Measurements from ENCODE around the gene CCDC169. TPM values are rescaled to one million over a fixed set of nuclear protein-coding genes. Genes with fewer than 3 reads are reported as not detected.

The CCDC169 gene
- total and polyA plus RNA-seq, 2 of the 4 experiments (the other 2 are of a cell fraction): 0.54 to 0.62 TPM

DNA sequence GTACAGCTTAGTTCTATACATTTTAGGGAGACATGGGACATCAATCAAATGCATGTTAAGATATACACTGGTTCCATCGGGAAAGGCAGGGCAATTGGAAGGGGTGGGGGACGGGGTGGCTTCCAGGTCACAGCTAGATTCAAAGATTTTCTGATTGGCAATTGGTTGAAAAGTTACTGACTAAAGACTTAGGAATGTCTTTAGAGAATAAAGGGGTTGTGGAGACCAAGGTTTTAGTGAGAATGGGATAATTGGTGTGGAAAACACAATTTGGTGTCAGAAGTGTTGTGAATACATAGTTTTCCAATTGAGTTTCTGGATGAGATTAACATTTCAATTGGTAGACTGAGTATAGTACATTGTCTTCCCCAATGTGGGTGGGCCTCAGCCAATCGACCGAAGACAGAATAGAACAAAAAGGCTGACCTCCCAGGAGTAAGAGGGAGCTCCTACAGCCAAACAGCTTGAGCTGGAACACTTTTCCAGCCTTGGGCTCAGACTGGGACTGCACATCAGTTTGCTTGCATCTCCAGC lies 988 bp upstream of the CCDC169 start:
- Histone ChIP-seq H4K91ac (ENCODE audit: insufficient read depth, low read depth, low read length) (no peak overlapping the region), H2BK20ac (ENCODE audit: low read depth, low read length) (no peak overlapping the region), H3K56ac (ENCODE audit: extremely low read depth, insufficient read depth, low read length) (no peak overlapping the region), H3K36me3 (ENCODE audit: control insufficient read depth, insufficient read depth, low read length) (no peaks in the 10 kb centered on the region), H2BK15ac (ENCODE audit: low read depth, low read length) (no peak overlapping the region), H2BK120ac (ENCODE audit: low read depth, low read length) (no peak overlapping the region), H2AK5ac (ENCODE audit: low read depth, low read length) (no peak overlapping the region), H3K9me3 (ENCODE audit: control insufficient read depth, insufficient read depth, low read length) (no peaks in the 10 kb centered on the region), H4K8ac (ENCODE audit: low read depth in 2 of 2, low read length in 2 of 2) (peak overlapping the region in 1 of 2 experiments; percentile 56; a peak in 1 of 4 replicates), H2BK5ac (ENCODE audit: low read depth, low read length, poor library complexity, severe bottlenecking) (no peak overlapping the region), H3K18ac (ENCODE audit: low read depth, low read length) (no peak overlapping the region), H3K4ac (ENCODE audit: low read depth, low read length) (no peak overlapping the region), H3K4me2 (ENCODE audit: low read depth, low read length) (peak overlapping the region; percentile 87), H3K27me3 (ENCODE audit: control insufficient read depth, insufficient read depth, low read length) (no peaks in the 10 kb centered on the region), H3K4me3 (ENCODE audit: insufficient read depth, low read depth, low read length) (no peak overlapping the region), H4K20me1 (ENCODE audit: insufficient read depth, low read length) (no peaks in the 10 kb centered on the region), H3K23ac (ENCODE audit: low read depth, low read length) (no peak overlapping the region), H2AFZ (replicated peaks; ENCODE audit: low read length, poor library complexity) (peak overlapping the region; percentile 25), H2AK9ac (replicated peaks; ENCODE audit: low read depth, low read length, poor library complexity) (no peak overlapping the region), H4K5ac (ENCODE audit: low read depth, low read length) (no peak overlapping the region; the same call in 1 of the 2 replicates), H3K9me1 (ENCODE audit: insufficient read depth, low read length) (no peaks in the 10 kb centered on the region), H3K4me1 (ENCODE audit: control insufficient read depth, insufficient read depth, low read length) (peaks cover 2% of the 10 kb centered on the region; the same call in 1 of the 2 replicates), H3K27ac (ENCODE audit: insufficient read depth, low read length) (no peak overlapping the region), H3K14ac (replicated peaks; ENCODE audit: low read depth, low read length) (no peak overlapping the region; the same call in 1 of the 2 replicates), H3K79me1 (ENCODE audit: low read depth in 1 of 2, low read length in 2 of 2) (no peaks in the 10 kb centered on the region), H3K9ac (ENCODE audit: low read depth, low read length) (no peak overlapping the region)
- ChIA-PET POLR2A (ENCODE audit: unreplicated experiment) (interaction anchor here (0.6 kb wide), 2 partner anchors 44 to 90 kb away, joined by 4 to 9 read pairs; no protein-coding TSS in a partner anchor), CTCF (interaction anchor here (0.6 to 1.9 kb wide), 4 partner anchors 9 to 47 kb away, joined by 3 to 5 read pairs (median 4); partner anchors contain the start of gene SPART)
- in situ Hi-C loops (cut with MboI; ENCODE audit: low sequenced_read_pairs): no loop called here
- DNase-seq (no peak), ATAC-seq (ENCODE audit: low read depth) (no peak; the same call in 1 of the 2 replicates)
- intact Hi-C loops (cut with micrococcal nuclease): loop anchor here (5.0 kb wide), 1 partner anchor 49 kb away; the partner anchor contains the start of gene SPART
- WGBS, 2 experiments (ENCODE audit: extremely low coverage in 2 of 2, insufficient read length in 1 of 2): 19% methylated on average over 4 of the region's 4 CpGs; no CpG with 5 or more reads in 1 of the 2 experiments
- TF ChIP-seq POLR2A (IDR thresholded peaks at IDR 0.05; ENCODE audit: low read depth, low read length): no peak
- no peak for TF ChIP-seq BHLHE40 (IDR thresholded peaks at IDR 0.05; ENCODE audit: low read depth, low read length)
- no peak for TF ChIP-seq CEBPB (IDR thresholded peaks at IDR 0.05; ENCODE audit: low read depth, low read length)
- no peak for TF ChIP-seq SMC3 (IDR thresholded peaks at IDR 0.05; ENCODE audit: low read depth, low read length)
- TF ChIP-seq RFX5 (IDR thresholded peaks at IDR 0.05; ENCODE audit: low read depth, low read length): no peak
- no peak for TF ChIP-seq CHD1 (IDR thresholded peaks at IDR 0.05; ENCODE audit: low read depth, low read length)
- TF ChIP-seq RAD21 (IDR thresholded peaks at IDR 0.05; ENCODE audit: low read length): no peak
- no peak for TF ChIP-seq FOS (IDR thresholded peaks at IDR 0.05; ENCODE audit: low read depth, low read length)
- no peak for TF ChIP-seq MAZ (IDR thresholded peaks at IDR 0.05; ENCODE audit: borderline replicate concordance, low read depth, low read length)
- dilution Hi-C loops (cut with HindIII; ENCODE audit: low sequenced_read_pairs, unreplicated experiment): no loop called here
- BruUV-seq (replicated peaks): no TSS peak

Data from IMR-90 (cell line).